Activated effector memory CD4-positive, alpha-beta T cell treated with Interleukin-2 at 50 U/mL for 16 hours (primary cell): ENCODE data around the gene ELOA.

ENCODE experiments used
- DNase-seq: peaks from one replicate; pipeline ENCODE4 v3.0.0-alpha.2; 2020

ELOA gene

GRCh38 chr1:23803674-23804073, 60.4 kb downstream of the ELOA start:
- no peak for DNase-seq

GRCh38 chr1:23804183-23804835, 61.0 kb downstream of the ELOA start:
- DNase-seq, result no peak

GRCh38 chr1:23805025-23805424, 61.8 kb downstream of the ELOA start:
- DNase-seq, result no peak

- DNase-seq, result no peak
Observed at GRCh38 chr1:23806280-23806679, 63.0 kb downstream of the ELOA start.

- no peak for DNase-seq
Observed at GRCh38 chr1:23807453-23807852, 64.2 kb downstream of the ELOA start.

GRCh38 chr1:23809751-23810171, 66.5 kb downstream of the ELOA start:
- DNase-seq, result peak; percentile 69

GRCh38 chr1:23810818-23811540, 67.7 kb downstream of the ELOA start:
- peak; percentile 21 for DNase-seq
